ENCODE measurements around the gene CDCA5.

CDCA5 gene

GRCh38 chr11:65083834-65084597 is at the start of gene CDCA5, which contains the start of gene ZFPL1:
Gene CDCA5 (minus strand): TSS chr11:65084040. CDS start chr11:65083978, 62 bp downstream.
Gene ZFPL1 (plus strand): TSS chr11:65084222. CDS start chr11:65084699, 477 bp downstream.
- no peak for TF ChIP-seq CTCF (IDR thresholded peaks at IDR 0.05; ENCODE audit: borderline replicate concordance, control extremely low read depth, extremely low read depth, insufficient read depth, missing control alignments)
- peak; percentile 99 for DNase-seq (ENCODE audit: low spot score)
- in situ Hi-C loops (cut with MboI; ENCODE audit: low sequenced_read_pairs, unreplicated experiment): no loop called here

GRCh38 chr11:65132988-65133700 is 49.3 kb upstream of the CDCA5 start:
- in situ Hi-C loops (cut with MboI; ENCODE audit: low sequenced_read_pairs, unreplicated experiment): no loop called here
- peak; percentile 74 for DNase-seq (ENCODE audit: low spot score)
- no peak for TF ChIP-seq CTCF (IDR thresholded peaks at IDR 0.05; ENCODE audit: borderline replicate concordance, control extremely low read depth, extremely low read depth, insufficient read depth, missing control alignments)

- in situ Hi-C loops (cut with MboI; ENCODE audit: low sequenced_read_pairs, unreplicated experiment): no loop called here
- DNase-seq (ENCODE audit: low spot score): peak; percentile 69
- TF ChIP-seq CTCF (IDR thresholded peaks at IDR 0.05; ENCODE audit: borderline replicate concordance, control extremely low read depth, extremely low read depth, insufficient read depth, missing control alignments): no peak
These were observed 48.6 kb upstream of the CDCA5 start for GRCh38 chr11:65132238-65132987.

- DNase-seq (ENCODE audit: low spot score): no peak
- no peak for TF ChIP-seq CTCF (IDR thresholded peaks at IDR 0.05; ENCODE audit: borderline replicate concordance, control extremely low read depth, extremely low read depth, insufficient read depth, missing control alignments)
- in situ Hi-C loops (cut with MboI; ENCODE audit: low sequenced_read_pairs, unreplicated experiment): no loop called here
These were observed 48.0 kb upstream of the CDCA5 start for GRCh38 chr11:65131895-65132237.

- in situ Hi-C loops (cut with MboI; ENCODE audit: low sequenced_read_pairs, unreplicated experiment): no loop called here
- no peak for DNase-seq (ENCODE audit: low spot score)
- TF ChIP-seq CTCF (IDR thresholded peaks at IDR 0.05; ENCODE audit: borderline replicate concordance, control extremely low read depth, extremely low read depth, insufficient read depth, missing control alignments): no peak
These were observed 47.6 kb upstream of the CDCA5 start for GRCh38 chr11:65131417-65131776.

GRCh38 chr11:65130631-65131416 is 47.0 kb upstream of the CDCA5 start:
- DNase-seq (ENCODE audit: low spot score): no peak
- in situ Hi-C loops (cut with MboI; ENCODE audit: low sequenced_read_pairs, unreplicated experiment): no loop called here
- TF ChIP-seq CTCF (IDR thresholded peaks at IDR 0.05; ENCODE audit: borderline replicate concordance, control extremely low read depth, extremely low read depth, insufficient read depth, missing control alignments): no peak
